Testis (tissue), 3 donors: ENCODE measurements around the gene MSI2. TPM values are rescaled to one million over a fixed set of nuclear protein-coding genes. Genes with fewer than 3 reads are reported as not detected.

Experiments used
- DNase-seq: peaks from one replicate; pipeline ENCODE4 v3.0.0-alpha.2; 2019
- H3K27ac ChIP-seq, 2 donors: fragments of 200-600 bp; sonication (generic); one replicate each; pipeline ENCODE4 v1.5.1; 2019
- H3K27me3 ChIP-seq: fragments of 200-600 bp; sonication (generic); one replicate; pipeline ENCODE4 v1.5.1; 2019
- H3K36me3 ChIP-seq: fragments of 200-600 bp; sonication (generic); one replicate; pipeline ENCODE4 v1.5.1; 2017; ENCODE audit warnings: low read depth; ENCODE audit errors: missing control alignments
- H3K4me1 ChIP-seq: fragments of 200-600 bp; sonication (generic); one replicate; pipeline ENCODE4 v1.5.1; 2019
- H3K4me3 ChIP-seq, 2 donors: fragments of 200-600 bp; sonication (generic); one replicate each; pipeline ENCODE4 v1.5.1; 2017 to 2019
- H3K9me3 ChIP-seq: fragments of 200-600 bp; sonication (generic); one replicate; pipeline ENCODE4 v1.5.1; 2017
- CTCF ChIP-seq, 3 experiments: fragments of 450-650 bp in 2 of 3; fragments of 200-600 bp in 1 of 3; sonication (generic) in 1 of 3; IDR thresholded peaks; one replicate each; pipeline ENCODE4 v1.5.1; 2016 to 2019; ENCODE audit warnings: antibody characterized with exemption in 3 of 3, mild to moderate bottlenecking in 2 of 3, moderate library complexity in 1 of 3
- POLR2A ChIP-seq: fragments of 450-650 bp; IDR thresholded peaks from one replicate; pipeline ENCODE4 v1.6.1; 2017; ENCODE audit warnings: antibody characterized with exemption, mild to moderate bottlenecking, moderate library complexity
- WGBS, 2 donors: methylation state at CpG; one replicate each; pipeline ENCODE4 v1.1.5; 2018; 5-methylcytosine and 5-hydroxymethylcytosine counted together
- intact Hi-C: fragments of 100-400 bp; cut with DNase I; formaldehyde crosslinking; loops from one replicate; pipeline ENCODE4 v1.15.1; 2023; ENCODE audit warnings: low total_unique reads
- polyA plus RNA-seq: library from polyadenylated mRNA; stranded (reverse); fragments of 350-450 nt; fragmentation: Illumina TruSeq; extraction: RNeasy Lipid Tissue Mini Kit (QIAGEN cat#74804); gene quantifications from one replicate; pipeline ENCODE4 v1.2.3, GENCODE V29; 2014; ENCODE audit warnings: low read depth, low replicate concordance; ENCODE audit not compliant: insufficient read depth
- total RNA-seq, 2 donors: library from RNA; depleted of rRNA; stranded (reverse); fragments of >200 nt; gene quantifications; one replicate each; pipeline ENCODE4 v1.2.3, GENCODE V29; 2016

Gene MSI2
- total and polyA plus RNA-seq, 3 donors from 2014 or later, result 46.5 to 106 (median 76.6) TPM

DNA sequence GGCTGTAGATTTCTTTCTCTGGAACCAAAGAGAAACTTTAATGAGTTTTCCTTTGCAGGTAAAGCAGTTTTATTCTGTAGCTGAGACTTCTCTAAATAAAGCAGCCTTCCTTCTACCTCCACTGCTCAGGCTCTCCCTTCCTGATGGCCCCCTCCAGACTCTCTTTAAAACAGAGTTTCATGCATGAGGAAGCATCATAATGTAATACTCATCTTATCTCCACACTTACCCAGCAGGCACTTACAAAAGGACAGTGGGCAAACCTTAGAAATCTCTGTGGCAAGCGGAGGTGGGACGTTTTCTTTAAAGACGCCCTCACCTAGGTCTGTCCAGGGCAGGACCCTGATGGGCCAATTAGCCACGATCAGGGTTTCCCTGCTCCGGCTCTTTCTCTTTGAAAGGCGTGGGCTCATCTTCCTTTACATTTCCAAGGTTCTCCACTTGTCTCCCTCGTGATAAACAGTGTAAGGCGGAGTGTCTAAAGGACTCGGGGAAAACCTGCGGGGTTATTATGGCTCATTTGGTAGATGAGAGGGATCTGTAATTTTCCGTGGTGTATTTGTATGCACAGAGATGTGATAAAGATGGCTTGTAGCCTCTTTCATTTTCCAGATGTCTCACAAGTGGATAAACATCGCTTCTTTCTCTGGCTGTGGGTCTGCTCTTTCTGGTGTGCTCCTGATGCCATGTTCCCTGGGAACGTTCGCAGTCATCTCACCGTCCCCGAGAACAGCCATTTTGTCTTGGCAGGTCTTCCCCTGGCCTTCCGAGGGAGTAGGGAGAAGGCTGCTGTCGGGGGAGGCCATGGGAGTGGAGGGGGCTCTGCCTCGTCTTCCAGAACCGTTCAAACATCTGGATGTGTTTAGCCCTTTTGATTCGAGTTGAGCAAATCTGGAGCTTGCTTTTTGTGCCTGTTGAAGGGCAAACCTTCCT lies 249.8 kb downstream of the MSI2 start:
- Histone ChIP-seq H3K27me3 (no peaks in the 10 kb centered on the region), H3K9me3 (no peaks in the 10 kb centered on the region), H3K27ac (peak overlapping the region; percentile 33 to 70), H3K36me3 (no peaks in the 10 kb centered on the region), H3K4me3 (no peak overlapping the region), H3K4me1 (peaks cover 20% of the 10 kb centered on the region)
- 49 to 52% methylated on average over 21 of the region's 21 CpGs for WGBS, 2 donors
- DNase-seq, result no peak
- intact Hi-C loops, result no loop called here
- TF ChIP-seq POLR2A, result no peak
- TF ChIP-seq CTCF (IDR thresholded peaks at IDR 0.05), result no peak

DNA sequence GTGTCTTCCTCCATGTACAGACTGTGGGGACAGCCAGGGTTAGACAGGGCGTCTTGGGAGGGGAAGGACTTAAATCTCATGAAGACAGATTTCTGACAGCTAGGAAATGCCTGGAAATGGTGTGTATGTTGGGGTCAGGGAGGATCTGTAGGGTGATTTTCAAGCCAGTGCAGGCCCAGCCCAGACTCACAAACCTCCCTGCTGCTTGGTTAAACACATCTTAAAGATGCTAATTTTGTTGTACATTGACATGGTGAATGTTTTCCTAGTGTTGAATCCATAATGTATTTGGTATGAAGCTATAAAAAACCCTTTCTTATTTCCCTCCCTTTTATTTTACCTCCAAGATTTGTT lies 250.4 kb downstream of the MSI2 start:
- H3K27ac ChIP-seq, result peak overlapping the region; percentile 33 to 70
- no peak for DNase-seq
- H3K4me1 ChIP-seq, result peaks cover 20% of the 10 kb centered on the region
- no peaks in the 10 kb centered on the region for H3K36me3 ChIP-seq
- intact Hi-C loops, result no loop called here
- no peak overlapping the region for H3K4me3 ChIP-seq
- H3K27me3 ChIP-seq, result no peaks in the 10 kb centered on the region
- TF ChIP-seq CTCF (IDR thresholded peaks at IDR 0.05) (no peak), POLR2A (no peak)
- 33 to 55% methylated on average over 1 of the region's 1 CpG for WGBS, 2 donors
- no peaks in the 10 kb centered on the region for H3K9me3 ChIP-seq

DNA sequence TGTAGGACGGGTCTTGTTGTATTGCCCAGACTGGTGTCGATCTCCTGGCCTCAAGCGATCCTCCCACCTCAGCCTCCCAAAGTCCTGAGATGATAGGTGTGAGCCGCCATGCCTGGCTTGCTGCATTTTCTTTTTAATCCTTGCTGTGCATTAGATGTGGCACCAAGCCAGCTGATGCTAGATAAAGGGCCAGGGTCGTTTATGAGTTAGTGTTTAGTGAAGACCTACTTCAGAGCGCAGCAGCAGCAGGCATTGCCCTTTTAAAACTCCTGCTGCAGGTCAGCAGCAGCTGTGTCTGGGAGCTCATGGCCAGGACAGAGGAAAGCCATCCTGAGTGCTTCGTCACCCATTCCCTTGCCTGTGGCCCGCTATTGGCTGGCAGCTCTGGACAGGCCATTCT lies 251.5 kb downstream of the MSI2 start:
- DNase-seq, result no peak
- Histone ChIP-seq H3K27ac (peak overlapping the region; percentile 33 to 70), H3K4me3 (no peak overlapping the region), H3K36me3 (no peaks in the 10 kb centered on the region), H3K4me1 (peaks cover 20% of the 10 kb centered on the region), H3K9me3 (no peaks in the 10 kb centered on the region), H3K27me3 (no peaks in the 10 kb centered on the region)
- WGBS, 2 donors, result 65 to 82% methylated on average over 8 of the region's 8 CpGs
- intact Hi-C loops, result no loop called here
- TF ChIP-seq CTCF (IDR thresholded peaks at IDR 0.05) (no peak), POLR2A (no peak)

GRCh38 chr17:57508671-57509070 lies 252.3 kb downstream of the MSI2 start:
- intact Hi-C loops, result no loop called here
- 77 to 91% methylated on average over 10 of the region's 10 CpGs for WGBS, 2 donors
- Histone ChIP-seq H3K36me3 (no peaks in the 10 kb centered on the region), H3K4me3 (no peak overlapping the region), H3K27me3 (no peaks in the 10 kb centered on the region), H3K27ac (no peak overlapping the region), H3K4me1 (peaks cover 17% of the 10 kb centered on the region), H3K9me3 (no peaks in the 10 kb centered on the region)
- DNase-seq, result no peak
- no peak for TF ChIP-seq CTCF (IDR thresholded peaks at IDR 0.05)
- TF ChIP-seq POLR2A, result no peak
